IPS-11a (cell line): Measurements from ENCODE around the gene GTPBP6.
A peak's percentile ranks its signal among the peaks of the same experiment; 100 is the strongest.

ENCODE experiments used
- H3K4me3 ChIP-seq: one replicate; pipeline ENCODE4 v1.5.1; 2013; ENCODE audit warnings: low read depth, low read length, control low read depth

The GTPBP6 gene

DNA sequence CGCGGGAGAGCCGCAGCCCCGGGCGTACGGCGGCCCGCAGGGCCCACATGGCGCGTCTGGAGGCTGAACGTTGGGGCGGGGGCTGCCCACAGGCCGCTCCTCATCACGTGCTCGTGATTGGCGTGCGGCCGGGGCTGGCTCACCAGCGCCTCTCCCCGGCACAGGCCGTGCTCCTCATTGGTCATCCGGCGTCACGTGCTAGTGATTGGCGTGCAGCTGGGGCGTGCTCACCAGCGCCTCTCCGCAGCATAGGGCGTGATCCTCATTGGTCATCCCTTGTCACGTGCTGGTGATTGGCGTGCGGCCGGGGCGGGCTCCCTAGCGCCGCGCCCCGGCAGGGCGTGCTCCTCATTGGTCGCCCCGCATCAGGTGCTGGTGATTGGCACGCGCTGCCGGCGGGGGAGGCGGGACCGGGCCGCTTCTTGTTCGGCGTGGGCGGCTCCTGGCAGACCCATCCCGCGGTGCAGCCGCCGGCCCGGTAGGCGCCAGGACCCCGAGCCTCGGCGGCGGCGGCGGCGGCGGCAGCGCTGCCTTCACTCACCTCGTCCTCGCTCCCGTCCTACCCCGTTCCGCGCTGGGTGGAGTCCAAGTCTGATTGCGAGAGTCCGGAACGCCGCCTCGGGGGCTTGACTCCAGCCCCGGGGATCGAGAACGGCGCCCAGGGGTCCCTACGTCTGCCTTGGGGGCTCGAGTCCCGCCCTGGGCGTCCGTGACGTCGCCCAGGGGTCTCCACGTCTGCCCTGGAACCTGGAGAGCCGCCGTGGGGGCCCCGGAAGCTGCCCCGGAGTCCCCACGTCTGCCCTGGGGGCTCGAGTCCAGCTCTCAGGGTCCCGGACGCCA is at the start of gene GTPBP6:
Gene GTPBP6, minus strand, starts transcription at position 58 of the 840 bp plus-strand sequence. Its CDS starts 9 bp downstream, at position 49.
- peak within 1 kb of the TSS; percentile 74 for H3K4me3 ChIP-seq

GRCh38 chrX:367866-368265 is 49.3 kb upstream of the GTPBP6 start:
- H3K4me3 ChIP-seq = no peak overlapping the region

DNA sequence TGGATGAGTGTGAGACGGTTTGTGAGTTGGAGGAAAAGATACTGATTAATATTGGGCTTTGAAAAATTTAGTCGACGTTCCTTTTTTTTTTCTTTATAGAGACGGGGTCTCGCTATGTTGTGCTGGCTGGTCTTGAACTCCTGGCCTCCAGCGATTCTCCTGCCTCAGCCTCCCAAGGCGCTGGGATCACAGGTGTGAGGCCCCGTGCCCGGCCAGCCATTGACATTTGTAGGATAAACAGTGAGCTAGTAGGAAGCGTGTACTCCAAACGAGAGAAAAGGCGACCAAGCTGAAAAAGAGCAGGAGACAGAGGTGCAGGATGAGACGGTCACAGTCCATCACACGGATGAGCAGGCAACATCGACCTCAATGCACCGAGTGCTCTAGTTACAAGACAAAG is 48.8 kb upstream of the GTPBP6 start:
- no peak overlapping the region for H3K4me3 ChIP-seq

DNA sequence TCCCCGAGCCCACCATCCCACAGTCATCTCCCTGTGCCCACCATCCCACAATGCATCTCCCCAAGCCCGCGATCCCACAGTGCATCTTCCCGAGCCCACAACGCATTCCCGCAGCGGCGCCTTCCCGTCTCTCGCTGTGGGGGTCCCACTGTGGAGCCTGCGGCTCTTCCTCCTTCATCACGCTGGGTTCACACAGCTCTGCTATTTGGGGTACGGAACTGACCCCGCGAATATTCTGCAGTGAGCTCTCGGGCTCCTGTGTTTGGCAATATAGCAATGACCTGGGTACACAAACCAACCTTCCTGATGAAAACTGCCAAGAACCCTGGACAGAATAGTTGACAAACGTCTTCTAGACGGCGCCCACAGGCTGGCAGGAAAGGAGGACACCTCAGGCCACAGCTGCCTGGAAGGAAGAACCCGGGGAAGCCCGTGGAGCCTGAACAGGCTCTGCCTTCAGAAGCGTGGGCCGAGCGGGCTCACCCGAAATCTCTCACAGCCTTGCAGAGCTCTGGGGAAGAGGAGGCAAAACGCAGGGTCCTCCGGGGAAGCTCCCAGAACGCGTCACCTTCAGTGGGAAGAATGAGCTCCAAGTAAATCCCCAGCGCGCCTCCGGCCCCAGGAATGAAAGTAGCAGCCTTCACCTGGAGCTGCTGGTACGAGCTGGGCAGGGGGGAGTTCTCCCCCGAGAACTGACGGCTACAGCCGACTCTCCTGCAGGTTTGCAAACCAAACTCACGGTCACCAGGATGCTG is 45.2 kb upstream of the GTPBP6 start:
- no peak overlapping the region for H3K4me3 ChIP-seq

GRCh38 chrX:362937-363620 is 44.5 kb upstream of the GTPBP6 start:
- H3K4me3 ChIP-seq = no peak overlapping the region

GRCh38 chrX:362351-362750 is 43.8 kb upstream of the GTPBP6 start:
- no peak overlapping the region for H3K4me3 ChIP-seq

DNA sequence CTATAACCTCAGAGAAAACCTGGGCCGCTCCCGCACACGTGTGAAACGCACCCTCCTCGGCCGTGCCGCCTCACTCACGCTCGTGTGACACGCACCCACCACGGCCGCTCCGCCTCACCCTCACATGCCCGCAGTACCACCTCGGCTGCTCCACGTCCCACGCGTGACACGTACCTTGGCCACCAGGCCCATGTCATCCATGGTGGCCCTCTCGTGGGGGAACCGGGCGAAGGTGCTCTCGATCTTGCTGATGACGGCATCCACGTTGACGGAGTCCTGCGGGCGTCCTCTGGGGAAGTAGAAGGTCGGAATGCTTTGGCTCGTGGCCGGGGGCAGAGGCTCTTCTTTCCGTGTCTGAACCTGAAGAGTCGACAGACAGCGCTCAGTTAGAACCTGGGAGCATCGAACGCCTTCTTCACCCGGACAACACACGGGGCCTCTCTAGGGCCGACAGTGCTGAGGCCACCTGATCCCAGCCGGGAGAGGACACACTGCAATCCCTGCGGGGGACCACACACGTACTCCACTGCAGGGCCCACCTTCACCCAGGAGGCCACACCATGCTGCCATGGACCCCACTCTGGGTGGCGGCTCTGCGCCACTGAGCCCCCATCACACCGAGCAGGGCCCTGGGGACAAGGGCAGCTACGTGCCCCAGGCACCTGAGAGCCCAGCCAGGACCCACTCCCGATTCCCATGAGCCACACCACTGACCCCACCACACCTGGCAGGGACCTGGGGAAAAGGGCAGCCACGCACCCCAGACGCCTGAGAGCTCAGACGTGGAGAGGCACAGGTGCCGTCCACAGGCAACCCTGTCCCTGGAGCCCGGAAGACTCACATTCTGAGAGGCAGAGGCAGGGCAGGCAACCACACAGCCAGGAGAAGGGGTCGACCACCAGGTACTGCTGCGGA is 42.9 kb upstream of the GTPBP6 start:
- H3K4me3 ChIP-seq = no peak overlapping the region

- no peak overlapping the region for H3K4me3 ChIP-seq
Measured at GRCh38 chrX:360496-361150, 42.0 kb upstream of the GTPBP6 start.

DNA sequence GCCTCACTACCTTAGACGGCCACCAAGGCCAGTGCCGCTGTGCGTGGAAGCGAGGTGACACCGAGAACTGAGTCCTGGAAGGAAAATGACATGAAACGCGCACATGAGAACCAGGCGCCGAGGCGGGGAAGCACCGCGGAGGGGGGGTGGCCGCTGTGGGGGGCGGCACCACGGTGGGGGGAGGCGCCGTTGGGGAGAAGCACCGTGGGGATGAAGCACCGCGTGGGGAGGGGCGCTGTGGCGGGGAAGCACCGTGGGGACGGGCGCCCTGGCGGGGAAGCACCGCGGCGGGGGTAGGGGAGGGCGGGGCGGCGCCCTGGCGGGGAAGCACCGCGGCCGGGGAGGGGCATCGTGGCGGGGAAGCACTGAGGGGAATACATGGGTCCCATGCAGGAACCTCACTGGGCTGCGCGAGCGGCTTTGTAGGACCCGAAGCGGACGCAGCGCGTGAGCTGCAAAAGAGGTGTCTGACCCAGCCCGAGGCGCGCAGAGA is 40.1 kb upstream of the GTPBP6 start:
- no peak overlapping the region for H3K4me3 ChIP-seq

DNA sequence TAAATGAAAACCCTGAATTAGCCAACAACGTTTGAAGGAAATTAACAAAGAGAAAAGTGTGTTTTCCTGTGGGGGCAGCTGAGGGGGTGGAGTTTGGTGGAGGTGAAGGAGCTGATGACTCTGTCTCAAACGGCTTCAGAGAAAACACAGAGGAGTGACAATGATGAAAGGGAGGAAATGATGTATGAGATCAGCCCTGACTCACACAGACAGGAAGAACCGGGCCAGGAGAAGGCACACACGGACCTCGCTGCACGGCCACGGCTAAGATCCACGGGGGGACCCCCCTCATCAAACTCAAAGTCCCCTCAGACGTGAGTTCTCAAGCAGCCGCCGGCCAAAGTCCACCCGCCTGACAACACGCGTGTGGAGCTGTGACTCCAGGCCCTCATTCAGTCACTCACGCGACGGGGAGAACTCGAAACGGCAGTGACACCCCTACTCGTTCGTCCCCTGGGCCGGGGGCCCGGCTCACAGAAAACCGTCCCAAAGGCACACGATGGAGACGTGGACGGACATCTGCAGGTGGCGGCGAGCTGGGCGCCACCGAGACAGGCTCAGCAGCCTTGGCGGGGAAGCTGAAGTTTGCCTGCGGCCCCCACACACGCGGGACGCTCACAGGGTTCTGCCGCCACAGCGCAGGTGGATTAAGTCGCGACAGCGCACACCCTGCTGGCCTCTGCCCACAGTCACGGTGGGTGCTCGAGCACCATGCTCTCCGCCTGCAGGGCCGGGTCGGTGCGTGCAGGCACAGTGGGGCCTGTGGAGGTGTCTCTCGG is 39.3 kb upstream of the GTPBP6 start:
- H3K4me3 ChIP-seq = no peak overlapping the region

GRCh38 chrX:357035-357692 is 38.6 kb upstream of the GTPBP6 start:
- H3K4me3 ChIP-seq = no peak overlapping the region

GRCh38 chrX:356385-357034 is 37.9 kb upstream of the GTPBP6 start:
- no peak overlapping the region for H3K4me3 ChIP-seq

DNA sequence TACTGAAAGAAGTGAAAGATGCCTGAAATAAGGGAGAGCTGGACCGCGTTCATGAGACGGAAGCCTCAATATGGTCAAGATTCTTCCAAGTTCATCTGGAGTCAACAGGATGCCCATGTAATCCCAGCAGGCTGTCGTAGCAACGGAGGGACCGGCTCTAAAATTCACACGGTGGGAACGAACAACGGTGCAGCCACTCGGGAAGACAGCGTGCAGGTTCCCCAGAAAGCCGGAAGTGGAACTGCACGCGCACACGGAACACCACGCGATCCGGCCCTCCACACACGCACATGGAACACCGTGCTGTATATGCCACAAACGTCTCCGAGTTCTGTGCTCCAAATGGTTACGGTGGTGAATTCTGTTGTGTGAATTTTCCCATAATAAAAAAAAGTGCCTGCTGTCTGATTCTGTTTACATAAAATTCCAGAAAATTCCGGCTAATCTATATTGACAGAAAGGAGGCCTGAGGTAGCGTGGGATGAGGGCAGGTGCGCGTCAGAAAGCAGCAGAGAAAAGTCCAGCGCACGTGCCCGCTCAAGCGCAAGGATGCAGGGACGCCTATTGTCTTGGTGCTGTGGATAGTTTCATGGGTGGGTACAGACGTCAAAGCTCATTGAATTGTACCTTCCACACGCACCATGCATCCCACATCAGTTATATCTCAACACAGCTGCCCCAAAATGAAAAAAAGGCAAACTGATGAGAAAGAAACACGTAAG is 36.9 kb upstream of the GTPBP6 start:
- no peak overlapping the region for H3K4me3 ChIP-seq

GRCh38 chrX:353566-354535 is 35.3 kb upstream of the GTPBP6 start:
- no peak overlapping the region for H3K4me3 ChIP-seq

DNA sequence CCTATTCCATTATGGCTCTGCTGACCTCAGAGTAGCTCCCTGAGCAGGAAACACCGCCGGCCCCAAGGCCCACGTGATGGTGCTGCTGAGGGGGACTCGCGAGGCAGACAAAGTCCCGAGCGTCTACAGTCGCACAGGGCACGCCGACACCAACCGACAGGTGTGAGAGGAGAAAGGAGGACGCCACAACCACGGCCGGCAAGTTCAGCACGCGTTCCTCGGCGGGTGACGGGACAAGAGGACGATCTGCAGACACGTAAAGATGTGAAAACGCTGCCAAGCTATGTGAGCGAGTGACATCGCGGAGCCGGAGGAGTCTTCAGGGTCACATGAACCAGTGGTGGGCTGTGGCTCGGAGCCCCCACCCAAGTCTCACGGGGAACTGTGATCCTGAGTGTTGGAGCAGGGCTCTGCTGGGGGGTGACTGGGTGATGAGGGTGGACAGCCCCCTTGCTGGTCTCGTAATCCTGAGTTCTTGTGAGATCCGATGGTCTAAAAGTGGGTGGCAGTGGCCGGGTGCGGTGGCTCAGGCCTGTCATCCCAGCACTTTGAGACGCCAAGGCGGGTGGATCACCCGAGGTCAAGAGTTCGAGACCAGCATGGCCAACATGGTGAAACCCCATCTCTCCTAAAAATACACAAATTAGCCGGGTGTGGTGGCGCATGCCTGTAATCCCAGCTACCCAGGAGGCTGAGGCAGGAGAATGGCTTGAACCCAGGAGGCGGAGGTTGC is 34.2 kb upstream of the GTPBP6 start:
- no peak overlapping the region for H3K4me3 ChIP-seq

DNA sequence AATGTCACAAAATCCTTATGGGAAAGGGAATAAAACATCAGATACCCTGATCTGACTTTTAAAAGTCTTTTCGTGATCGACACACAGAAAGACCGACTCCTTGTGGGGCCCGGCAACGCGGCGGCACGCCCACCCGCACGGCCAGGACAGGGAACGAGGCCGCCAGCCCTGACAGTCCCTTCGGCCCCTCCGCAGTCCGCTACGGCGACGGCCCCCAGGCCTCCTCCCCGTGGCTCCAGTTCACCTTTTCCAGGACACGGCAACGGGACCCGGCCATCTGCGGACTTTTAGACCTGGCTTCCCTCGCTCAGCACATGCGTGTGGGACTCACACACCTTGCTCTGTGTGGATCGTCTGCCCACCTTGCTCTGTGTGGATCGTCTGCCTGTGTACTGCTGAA is 33.6 kb upstream of the GTPBP6 start:
- H3K4me3 ChIP-seq = no peak overlapping the region
